Gastroesophageal sphincter (tissue), 3 donors: ENCODE measurements around the gene CCNJL.

Experiments
- EP300 ChIP-seq: sonication (generic); formaldehyde crosslinking; IDR thresholded peaks from one replicate; pipeline ENCODE4 v1.6.1; 2017; ENCODE audit warnings: antibody characterized with exemption, mild to moderate bottlenecking
- POLR2A ChIP-seq, 2 donors: fragments of 450-650 bp; IDR thresholded peaks; one replicate each; pipeline ENCODE4 v1.6.1; 2017; ENCODE audit warnings: antibody characterized with exemption in 2 of 2, mild to moderate bottlenecking in 2 of 2, moderate library complexity in 1 of 2
- POLR2AphosphoS5 ChIP-seq: sonication (generic); formaldehyde crosslinking; IDR thresholded peaks from one replicate; pipeline ENCODE4 v1.6.1; 2017; ENCODE audit warnings: antibody characterized with exemption
- TF ChIP-seq, protein P1 (sequence below), 4 experiments: fragments of 200-600 bp in 2 of 4; fragments of 450-650 bp in 2 of 4; sonication (generic) in 1 of 4; IDR thresholded peaks; one replicate each; pipeline ENCODE4 v1.5.1; 2017 to 2019; ENCODE audit warnings: antibody characterized with exemption in 4 of 4, mild to moderate bottlenecking in 2 of 4, moderate library complexity in 2 of 4

- TF ChIP-seq, protein P1, sequence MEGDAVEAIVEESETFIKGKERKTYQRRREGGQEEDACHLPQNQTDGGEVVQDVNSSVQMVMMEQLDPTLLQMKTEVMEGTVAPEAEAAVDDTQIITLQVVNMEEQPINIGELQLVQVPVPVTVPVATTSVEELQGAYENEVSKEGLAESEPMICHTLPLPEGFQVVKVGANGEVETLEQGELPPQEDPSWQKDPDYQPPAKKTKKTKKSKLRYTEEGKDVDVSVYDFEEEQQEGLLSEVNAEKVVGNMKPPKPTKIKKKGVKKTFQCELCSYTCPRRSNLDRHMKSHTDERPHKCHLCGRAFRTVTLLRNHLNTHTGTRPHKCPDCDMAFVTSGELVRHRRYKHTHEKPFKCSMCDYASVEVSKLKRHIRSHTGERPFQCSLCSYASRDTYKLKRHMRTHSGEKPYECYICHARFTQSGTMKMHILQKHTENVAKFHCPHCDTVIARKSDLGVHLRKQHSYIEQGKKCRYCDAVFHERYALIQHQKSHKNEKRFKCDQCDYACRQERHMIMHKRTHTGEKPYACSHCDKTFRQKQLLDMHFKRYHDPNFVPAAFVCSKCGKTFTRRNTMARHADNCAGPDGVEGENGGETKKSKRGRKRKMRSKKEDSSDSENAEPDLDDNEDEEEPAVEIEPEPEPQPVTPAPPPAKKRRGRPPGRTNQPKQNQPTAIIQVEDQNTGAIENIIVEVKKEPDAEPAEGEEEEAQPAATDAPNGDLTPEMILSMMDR (IDR thresholded peaks at IDR 0.05): no peak
- no peak for TF ChIP-seq POLR2AphosphoS5
- no peak for TF ChIP-seq POLR2A (IDR thresholded peaks at IDR 0.05)
- TF ChIP-seq EP300: no peak
Observed at GRCh38 chr5:160347448-160347847, 35.1 kb upstream of the CCNJL start.
